ENCODE results near the gene DACH1.

DNA sequence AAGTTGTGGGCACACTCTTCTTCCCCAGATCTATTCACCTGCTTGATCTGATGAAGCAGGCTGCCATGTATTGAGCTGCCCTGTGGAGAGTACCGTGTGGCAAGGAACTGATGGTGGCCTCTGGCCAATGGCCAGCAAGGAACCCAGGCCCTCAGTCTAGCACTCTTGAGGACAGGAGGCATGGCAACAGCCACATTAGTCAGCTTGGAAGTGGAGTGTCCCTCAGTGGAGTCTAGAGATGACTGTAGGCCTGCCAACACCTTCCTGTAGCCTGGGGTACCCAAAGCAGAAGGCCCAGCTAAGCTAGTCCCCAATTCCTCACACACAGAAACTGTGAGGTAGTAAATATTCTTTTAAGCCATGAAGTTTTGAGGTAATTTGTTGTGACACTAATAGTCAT, 412.5 kb downstream of the DACH1 start:
- no peak for TF ChIP-seq ZNF624 (tag by site-specific recombination; IDR thresholded peaks at IDR 0.05)
- TF ChIP-seq, protein P1, sequence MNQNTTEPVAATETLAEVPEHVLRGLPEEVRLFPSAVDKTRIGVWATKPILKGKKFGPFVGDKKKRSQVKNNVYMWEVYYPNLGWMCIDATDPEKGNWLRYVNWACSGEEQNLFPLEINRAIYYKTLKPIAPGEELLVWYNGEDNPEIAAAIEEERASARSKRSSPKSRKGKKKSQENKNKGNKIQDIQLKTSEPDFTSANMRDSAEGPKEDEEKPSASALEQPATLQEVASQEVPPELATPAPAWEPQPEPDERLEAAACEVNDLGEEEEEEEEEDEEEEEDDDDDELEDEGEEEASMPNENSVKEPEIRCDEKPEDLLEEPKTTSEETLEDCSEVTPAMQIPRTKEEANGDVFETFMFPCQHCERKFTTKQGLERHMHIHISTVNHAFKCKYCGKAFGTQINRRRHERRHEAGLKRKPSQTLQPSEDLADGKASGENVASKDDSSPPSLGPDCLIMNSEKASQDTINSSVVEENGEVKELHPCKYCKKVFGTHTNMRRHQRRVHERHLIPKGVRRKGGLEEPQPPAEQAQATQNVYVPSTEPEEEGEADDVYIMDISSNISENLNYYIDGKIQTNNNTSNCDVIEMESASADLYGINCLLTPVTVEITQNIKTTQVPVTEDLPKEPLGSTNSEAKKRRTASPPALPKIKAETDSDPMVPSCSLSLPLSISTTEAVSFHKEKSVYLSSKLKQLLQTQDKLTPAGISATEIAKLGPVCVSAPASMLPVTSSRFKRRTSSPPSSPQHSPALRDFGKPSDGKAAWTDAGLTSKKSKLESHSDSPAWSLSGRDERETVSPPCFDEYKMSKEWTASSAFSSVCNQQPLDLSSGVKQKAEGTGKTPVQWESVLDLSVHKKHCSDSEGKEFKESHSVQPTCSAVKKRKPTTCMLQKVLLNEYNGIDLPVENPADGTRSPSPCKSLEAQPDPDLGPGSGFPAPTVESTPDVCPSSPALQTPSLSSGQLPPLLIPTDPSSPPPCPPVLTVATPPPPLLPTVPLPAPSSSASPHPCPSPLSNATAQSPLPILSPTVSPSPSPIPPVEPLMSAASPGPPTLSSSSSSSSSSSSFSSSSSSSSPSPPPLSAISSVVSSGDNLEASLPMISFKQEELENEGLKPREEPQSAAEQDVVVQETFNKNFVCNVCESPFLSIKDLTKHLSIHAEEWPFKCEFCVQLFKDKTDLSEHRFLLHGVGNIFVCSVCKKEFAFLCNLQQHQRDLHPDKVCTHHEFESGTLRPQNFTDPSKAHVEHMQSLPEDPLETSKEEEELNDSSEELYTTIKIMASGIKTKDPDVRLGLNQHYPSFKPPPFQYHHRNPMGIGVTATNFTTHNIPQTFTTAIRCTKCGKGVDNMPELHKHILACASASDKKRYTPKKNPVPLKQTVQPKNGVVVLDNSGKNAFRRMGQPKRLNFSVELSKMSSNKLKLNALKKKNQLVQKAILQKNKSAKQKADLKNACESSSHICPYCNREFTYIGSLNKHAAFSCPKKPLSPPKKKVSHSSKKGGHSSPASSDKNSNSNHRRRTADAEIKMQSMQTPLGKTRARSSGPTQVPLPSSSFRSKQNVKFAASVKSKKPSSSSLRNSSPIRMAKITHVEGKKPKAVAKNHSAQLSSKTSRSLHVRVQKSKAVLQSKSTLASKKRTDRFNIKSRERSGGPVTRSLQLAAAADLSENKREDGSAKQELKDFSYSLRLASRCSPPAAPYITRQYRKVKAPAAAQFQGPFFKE (tag by site-specific recombination; IDR thresholded peaks at IDR 0.05; ENCODE audit: borderline replicate concordance): no peak
- no peak for TF ChIP-seq ZFP37 (tag by site-specific recombination; IDR thresholded peaks at IDR 0.05)
- TF ChIP-seq ZNF266 (tag by site-specific recombination; IDR thresholded peaks at IDR 0.05; ENCODE audit: low read depth): no peak
- TF ChIP-seq, protein P2, sequence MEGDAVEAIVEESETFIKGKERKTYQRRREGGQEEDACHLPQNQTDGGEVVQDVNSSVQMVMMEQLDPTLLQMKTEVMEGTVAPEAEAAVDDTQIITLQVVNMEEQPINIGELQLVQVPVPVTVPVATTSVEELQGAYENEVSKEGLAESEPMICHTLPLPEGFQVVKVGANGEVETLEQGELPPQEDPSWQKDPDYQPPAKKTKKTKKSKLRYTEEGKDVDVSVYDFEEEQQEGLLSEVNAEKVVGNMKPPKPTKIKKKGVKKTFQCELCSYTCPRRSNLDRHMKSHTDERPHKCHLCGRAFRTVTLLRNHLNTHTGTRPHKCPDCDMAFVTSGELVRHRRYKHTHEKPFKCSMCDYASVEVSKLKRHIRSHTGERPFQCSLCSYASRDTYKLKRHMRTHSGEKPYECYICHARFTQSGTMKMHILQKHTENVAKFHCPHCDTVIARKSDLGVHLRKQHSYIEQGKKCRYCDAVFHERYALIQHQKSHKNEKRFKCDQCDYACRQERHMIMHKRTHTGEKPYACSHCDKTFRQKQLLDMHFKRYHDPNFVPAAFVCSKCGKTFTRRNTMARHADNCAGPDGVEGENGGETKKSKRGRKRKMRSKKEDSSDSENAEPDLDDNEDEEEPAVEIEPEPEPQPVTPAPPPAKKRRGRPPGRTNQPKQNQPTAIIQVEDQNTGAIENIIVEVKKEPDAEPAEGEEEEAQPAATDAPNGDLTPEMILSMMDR (tag by site-specific recombination; IDR thresholded peaks at IDR 0.05): no peak
- no peak for TF ChIP-seq KLF16 (tag by site-specific recombination; IDR thresholded peaks at IDR 0.05)
- TF ChIP-seq, protein P3, sequence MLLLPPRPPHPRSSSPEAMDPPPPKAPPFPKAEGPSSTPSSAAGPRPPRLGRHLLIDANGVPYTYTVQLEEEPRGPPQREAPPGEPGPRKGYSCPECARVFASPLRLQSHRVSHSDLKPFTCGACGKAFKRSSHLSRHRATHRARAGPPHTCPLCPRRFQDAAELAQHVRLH (tag by site-specific recombination; IDR thresholded peaks at IDR 0.05): no peak
- TF ChIP-seq, protein P4, sequence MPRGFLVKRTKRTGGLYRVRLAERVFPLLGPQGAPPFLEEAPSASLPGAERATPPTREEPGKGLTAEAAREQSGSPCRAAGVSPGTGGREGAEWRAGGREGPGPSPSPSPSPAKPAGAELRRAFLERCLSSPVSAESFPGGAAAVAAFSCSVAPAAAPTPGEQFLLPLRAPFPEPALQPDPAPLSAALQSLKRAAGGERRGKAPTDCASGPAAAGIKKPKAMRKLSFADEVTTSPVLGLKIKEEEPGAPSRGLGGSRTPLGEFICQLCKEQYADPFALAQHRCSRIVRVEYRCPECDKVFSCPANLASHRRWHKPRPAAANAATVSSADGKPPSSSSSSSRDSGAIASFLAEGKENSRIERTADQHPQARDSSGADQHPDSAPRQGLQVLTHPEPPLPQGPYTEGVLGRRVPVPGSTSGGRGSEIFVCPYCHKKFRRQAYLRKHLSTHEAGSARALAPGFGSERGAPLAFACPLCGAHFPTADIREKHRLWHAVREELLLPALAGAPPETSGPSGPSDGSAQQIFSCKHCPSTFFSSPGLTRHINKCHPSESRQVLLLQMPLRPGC (tag by site-specific recombination; IDR thresholded peaks at IDR 0.05): no peak
- no peak for TF ChIP-seq ZNF677 (tag by site-specific recombination; IDR thresholded peaks at IDR 0.05)
- no peak for TF ChIP-seq SALL2 (tag by site-specific recombination; IDR thresholded peaks at IDR 0.05; ENCODE audit: borderline replicate concordance)
- TF ChIP-seq TCF7L2 (IDR thresholded peaks at IDR 0.05; ENCODE audit: borderline replicate concordance, low read depth, low read length): no peak
- no peak for TF ChIP-seq ZNF433 (tag by site-specific recombination; IDR thresholded peaks at IDR 0.05; ENCODE audit: low read depth)
